Hepatocyte (in vitro differentiated cells): Measurements from ENCODE around the gene LGALS12.

Experiments used
- EZH2 ChIP-seq: fragments of 200-600 bp; sonication (generic); IDR thresholded peaks from 2 replicates; pipeline ENCODE4 v1.6.1; 2016; ENCODE audit warnings: antibody characterized with exemption, mild to moderate bottlenecking, borderline replicate concordance
- TF ChIP-seq, protein P1 (sequence below): fragments of 200-600 bp; sonication (generic); IDR thresholded peaks from 2 replicates; pipeline ENCODE4 v1.5.1; 2016; ENCODE audit warnings: antibody characterized with exemption, mild to moderate bottlenecking; ENCODE audit not compliant: poor library complexity

DNA sequence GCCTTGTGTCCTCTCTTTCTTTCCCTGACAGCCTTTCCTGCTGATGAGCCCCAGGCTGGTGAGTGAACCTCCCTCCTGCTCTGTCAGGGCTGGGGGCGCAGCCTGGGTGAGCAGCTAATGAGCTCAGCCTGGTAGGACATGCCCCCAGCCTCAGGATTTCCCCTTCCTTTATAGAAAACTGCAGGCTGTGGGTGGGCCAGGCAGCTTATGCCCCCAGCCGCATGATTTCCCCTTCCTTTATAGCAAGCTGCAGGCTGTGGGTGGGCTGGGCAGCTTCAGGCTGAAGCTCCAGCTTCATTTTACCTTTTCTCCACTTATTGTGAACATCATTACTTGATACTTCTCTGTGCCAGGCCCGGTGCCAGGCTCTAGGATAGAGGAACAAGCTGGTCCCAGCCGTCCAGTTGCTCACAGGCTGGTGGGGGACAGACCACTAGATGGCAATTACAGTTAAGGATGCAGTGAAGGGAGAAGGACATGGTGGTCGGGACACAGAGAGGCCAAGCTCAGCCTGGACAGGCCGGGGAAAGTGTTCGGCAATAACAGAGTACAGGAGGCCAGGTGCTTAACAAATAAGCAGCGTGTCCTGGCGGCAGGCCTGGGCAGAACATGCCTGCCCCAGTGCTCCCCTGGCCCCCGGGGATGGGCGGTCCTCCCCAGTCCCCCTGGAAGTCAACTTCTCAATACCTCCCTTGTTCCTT lies 5.3 kb downstream of the LGALS12 start:
- TF ChIP-seq, protein P1, sequence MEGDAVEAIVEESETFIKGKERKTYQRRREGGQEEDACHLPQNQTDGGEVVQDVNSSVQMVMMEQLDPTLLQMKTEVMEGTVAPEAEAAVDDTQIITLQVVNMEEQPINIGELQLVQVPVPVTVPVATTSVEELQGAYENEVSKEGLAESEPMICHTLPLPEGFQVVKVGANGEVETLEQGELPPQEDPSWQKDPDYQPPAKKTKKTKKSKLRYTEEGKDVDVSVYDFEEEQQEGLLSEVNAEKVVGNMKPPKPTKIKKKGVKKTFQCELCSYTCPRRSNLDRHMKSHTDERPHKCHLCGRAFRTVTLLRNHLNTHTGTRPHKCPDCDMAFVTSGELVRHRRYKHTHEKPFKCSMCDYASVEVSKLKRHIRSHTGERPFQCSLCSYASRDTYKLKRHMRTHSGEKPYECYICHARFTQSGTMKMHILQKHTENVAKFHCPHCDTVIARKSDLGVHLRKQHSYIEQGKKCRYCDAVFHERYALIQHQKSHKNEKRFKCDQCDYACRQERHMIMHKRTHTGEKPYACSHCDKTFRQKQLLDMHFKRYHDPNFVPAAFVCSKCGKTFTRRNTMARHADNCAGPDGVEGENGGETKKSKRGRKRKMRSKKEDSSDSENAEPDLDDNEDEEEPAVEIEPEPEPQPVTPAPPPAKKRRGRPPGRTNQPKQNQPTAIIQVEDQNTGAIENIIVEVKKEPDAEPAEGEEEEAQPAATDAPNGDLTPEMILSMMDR: no peak
- no peak for TF ChIP-seq EZH2
